HCT116 (cell line): Measurements from ENCODE around the gene NTRK3. TPM values are rescaled to one million over a fixed set of nuclear protein-coding genes. Genes with fewer than 3 reads are reported as not detected.

Experiments used
- ATAC-seq: fragments of 200-7000 bp; cut with Tn5 transposase; 2 replicates; pipeline ENCODE4 v1.9.1; 2020; ENCODE audit warnings: mild to moderate bottlenecking, moderate library complexity
- BruUV-seq: library from RNA; stranded (reverse); fragments of 400-500 nt; replicated peaks from 2 replicates; lab custom pipeline; 2021; lab: Mats Ljungman, UMichigan
- CTCF ChIA-PET: fragments of 300-600 bp; sonication (Branson Sonifier 250); formaldehyde crosslinking; loops from one replicate; lab custom pipeline; 2021; ENCODE audit warnings: antibody characterized with exemption; lab: Charles Lee
- POLR2A ChIA-PET: fragments of 300-600, 350-600 bp; sonication (Branson Sonifier 250); formaldehyde crosslinking; loops from one replicate; lab custom pipeline; 2021; ENCODE audit warnings: antibody characterized with exemption; lab: Charles Lee
- RAD21 ChIA-PET, 2 experiments: fragments of 300-600 bp; sonication (Branson Sonifier 250); formaldehyde crosslinking; loops; one replicate each; lab custom pipeline; 2023; ENCODE audit warnings: low total read pairs in 2 of 2; ENCODE audit not compliant: uncharacterized antibody in 2 of 2, unreplicated experiment in 2 of 2, low non-redundant PET in 1 of 2; lab: Charles Lee
- DNase-seq: peaks from one replicate; pipeline ENCODE4 v3.0.0-alpha.2; 2010; ENCODE audit warnings: low read depth, low spot score
- H2AFZ ChIP-seq: fragments of 200-600 bp; shearing (Covaris generic), sonication (generic); 2 replicates; pipeline ENCODE4 v1.6.1; 2017; ENCODE audit warnings: low read depth, mixed run types, mixed read lengths, antibody characterized with exemption, low read length; ENCODE audit not compliant: poor library complexity, severe bottlenecking
- H3K27ac ChIP-seq: 2 replicates; pipeline ENCODE4 v1.5.1; 2012; ENCODE audit warnings: low read depth, low read length
- H3K27me3 ChIP-seq: fragments of 200-600 bp; sonication (generic); 2 replicates; pipeline ENCODE4 v1.6.1; 2016; ENCODE audit warnings: mixed run types, low read length, mixed read lengths; ENCODE audit not compliant: insufficient read depth
- H3K36me3 ChIP-seq, 2 experiments: fragments of 200-500 bp in 1 of 2; fragments of 200-600 bp in 1 of 2; sonication (Bioruptor generic) in 1 of 2; sonication (generic) in 1 of 2; 2 replicates each; pipeline versions ENCODE4 v1.5.1 to v1.6.1; 2014 to 2016; ENCODE audit warnings: low read length in 2 of 2, inconsistent platforms in 1 of 2, mixed read lengths in 1 of 2, mixed run types in 1 of 2; ENCODE audit not compliant: insufficient read depth in 2 of 2, control insufficient read depth in 1 of 2
- H3K4me1 ChIP-seq, 2 experiments: fragments of 200-600 bp in 1 of 2; sonication (generic) in 1 of 2; 2 replicates each; pipeline versions ENCODE4 v1.5.1 to v1.6.1; 2012 to 2017; ENCODE audit warnings: low read length in 2 of 2, inconsistent platforms in 1 of 2, mild to moderate bottlenecking in 1 of 2, mixed read lengths in 1 of 2, mixed run types in 1 of 2, moderate library complexity in 1 of 2; ENCODE audit not compliant: insufficient read depth in 2 of 2, control insufficient read depth in 1 of 2
- H3K4me2 ChIP-seq: fragments of 200-600 bp; sonication (generic); 2 replicates; pipeline ENCODE4 v1.6.1; 2017; ENCODE audit warnings: mixed run types, low read length, mixed read lengths
- H3K4me3 ChIP-seq, 2 experiments: fragments of 200-600 bp in 1 of 2; sonication (generic) in 1 of 2; replicated peaks in 1 of 2; 2 replicates each; pipeline ENCODE4 v1.5.1; 2011 to 2016; ENCODE audit warnings: low read length in 2 of 2, control low read depth in 1 of 2, low read depth in 1 of 2, mild to moderate bottlenecking in 1 of 2, mixed read lengths in 1 of 2, mixed run types in 1 of 2
- H3K79me2 ChIP-seq: fragments of 200-600 bp; sonication (generic); 2 replicates; pipeline ENCODE4 v1.6.1; 2017; ENCODE audit warnings: mild to moderate bottlenecking, mixed run types, low read length, moderate library complexity, mixed read lengths; ENCODE audit not compliant: insufficient read depth
- H3K9ac ChIP-seq: fragments of 200-600 bp; sonication (generic); 2 replicates; pipeline ENCODE4 v1.6.1; 2016; ENCODE audit warnings: low read length, mixed read lengths
- H3K9me2 ChIP-seq: fragments of 200-600 bp; sonication (generic), shearing (Covaris generic); 2 replicates; pipeline ENCODE4 v1.6.1; 2017; ENCODE audit warnings: mixed run types, mild to moderate bottlenecking, moderate library complexity; ENCODE audit not compliant: insufficient read depth
- H3K9me3 ChIP-seq, 2 experiments: fragments of 200-500 bp in 1 of 2; fragments of 200-600 bp in 1 of 2; sonication (Bioruptor generic) in 1 of 2; sonication (generic) in 1 of 2; 2 replicates each; pipeline ENCODE4 v1.6.1; 2014 to 2017; ENCODE audit warnings: low read length in 2 of 2, mixed read lengths in 2 of 2, inconsistent platforms in 1 of 2, low read depth in 1 of 2, mild to moderate bottlenecking in 1 of 2, mixed run types in 1 of 2, moderate library complexity in 1 of 2; ENCODE audit not compliant: control insufficient read depth in 1 of 2, insufficient read depth in 1 of 2
- H4K20me1 ChIP-seq: fragments of 200-600 bp; sonication (generic), shearing (Covaris generic); 2 replicates; pipeline ENCODE4 v1.6.1; 2017; ENCODE audit warnings: mixed run types, mild to moderate bottlenecking, moderate library complexity; ENCODE audit not compliant: insufficient read depth
- EGR1 ChIP-seq: IDR thresholded peaks from 2 replicates; pipeline ENCODE4 v1.6.1; 2012; ENCODE audit warnings: low read depth
- EZH2phosphoT487 ChIP-seq: fragments of 200-600 bp; IDR thresholded peaks from 2 replicates; pipeline ENCODE4 v1.6.1; 2018; ENCODE audit warnings: antibody characterized with exemption, borderline replicate concordance
- JUND ChIP-seq: IDR thresholded peaks from 2 replicates; pipeline ENCODE4 v1.6.1; 2012
- RAD21 ChIP-seq: IDR thresholded peaks from 2 replicates; pipeline ENCODE4 v1.6.1; 2012; ENCODE audit warnings: low read depth, mild to moderate bottlenecking
- TCF7L2 ChIP-seq: IDR thresholded peaks from 2 replicates; pipeline ENCODE4 v1.7.0; 2011; ENCODE audit warnings: borderline replicate concordance, inconsistent platforms; ENCODE audit not compliant: insufficient read depth, insufficient read length; ENCODE audit errors: extremely low read depth
- YY1 ChIP-seq: IDR thresholded peaks from 2 replicates; pipeline ENCODE4 v1.6.1; 2011; ENCODE audit warnings: low read length, low read depth, moderate library complexity, mild to moderate bottlenecking; ENCODE audit not compliant: insufficient replicate concordance; ENCODE audit errors: extremely low read depth
- intact Hi-C: fragments of 100-400 bp; cut with micrococcal nuclease; formaldehyde crosslinking; loops from 2 replicates; pipeline ENCODE4 v1.10.0; 2022
- total RNA-seq: library from RNA; stranded (reverse); gene quantifications from one replicate; pipeline ENCODE4 v1.2.1, GENCODE V29; 2021; ENCODE audit not compliant: unreplicated experiment
- TF ChIP-seq, protein P1 (sequence below): IDR thresholded peaks from 2 replicates; pipeline ENCODE4 v1.6.1; 2012; ENCODE audit warnings: low read depth
- TF ChIP-seq, protein P2 (sequence below), 3 experiments: fragments of 200-600 bp in 1 of 3; sonication (generic) in 1 of 3; IDR thresholded peaks in 2 of 3; conservative IDR thresholded peaks in 1 of 3; 2 replicates each; pipeline ENCODE4 v1.5.1; 2012 to 2017; ENCODE audit warnings: low read depth in 2 of 3, low read length in 2 of 3, antibody characterized with exemption in 1 of 3, borderline replicate concordance in 1 of 3, control low read depth in 1 of 3, mild to moderate bottlenecking in 1 of 3, mixed read lengths in 1 of 3, mixed run types in 1 of 3, moderate library complexity in 1 of 3; ENCODE audit not compliant: insufficient read depth in 1 of 3

Gene NTRK3
- total RNA-seq, 1 experiment from 2014 or later = not detected

DNA sequence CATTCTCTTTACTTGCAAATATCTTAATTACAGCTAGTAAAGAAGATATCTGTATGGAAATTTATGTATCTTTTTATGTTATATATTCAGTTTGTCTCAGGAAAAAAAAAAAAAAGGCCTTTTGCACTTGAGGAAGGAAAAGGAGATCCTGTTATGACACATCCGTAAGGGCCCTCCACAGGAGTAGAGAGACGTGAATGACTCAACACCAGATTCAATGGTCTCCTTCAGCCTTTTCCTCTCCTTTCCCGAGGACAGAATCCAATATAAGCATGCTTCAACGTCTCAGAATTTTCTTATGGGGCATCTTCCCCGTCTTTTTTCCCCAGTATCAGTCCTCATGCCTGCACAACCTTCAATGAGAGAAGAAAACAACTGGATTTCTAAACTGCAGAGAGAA is 340.3 kb downstream of the NTRK3 start:
- no peak overlapping the region for H3K9ac ChIP-seq
- H3K9me3 ChIP-seq = peaks cover 8 to 24% of the 10 kb centered on the region in 2 experiments; a peak in 2 of 4 replicates
- H2AFZ ChIP-seq = no peak overlapping the region
- DNase-seq = no peak
- CTCF ChIA-PET = no interaction called here
- POLR2A ChIA-PET = no interaction called here
- H3K36me3 ChIP-seq = no peaks in the 10 kb centered on the region
- no peaks in the 10 kb centered on the region for H3K9me2 ChIP-seq
- RAD21 ChIA-PET = no interaction called here
- no peaks in the 10 kb centered on the region for H4K20me1 ChIP-seq
- no peaks in the 10 kb centered on the region for H3K4me1 ChIP-seq
- no peaks in the 10 kb centered on the region for H3K79me2 ChIP-seq
- H3K4me3 ChIP-seq = no peak overlapping the region
- H3K4me2 ChIP-seq = no peak overlapping the region
- intact Hi-C loops = no loop called here
- no TSS peak for BruUV-seq
- no peaks in the 10 kb centered on the region for H3K27me3 ChIP-seq
- no peak for ATAC-seq
- TF ChIP-seq JUND = no peak
- no peak for TF ChIP-seq RAD21
- H3K27ac ChIP-seq = no peak overlapping the region

DNA sequence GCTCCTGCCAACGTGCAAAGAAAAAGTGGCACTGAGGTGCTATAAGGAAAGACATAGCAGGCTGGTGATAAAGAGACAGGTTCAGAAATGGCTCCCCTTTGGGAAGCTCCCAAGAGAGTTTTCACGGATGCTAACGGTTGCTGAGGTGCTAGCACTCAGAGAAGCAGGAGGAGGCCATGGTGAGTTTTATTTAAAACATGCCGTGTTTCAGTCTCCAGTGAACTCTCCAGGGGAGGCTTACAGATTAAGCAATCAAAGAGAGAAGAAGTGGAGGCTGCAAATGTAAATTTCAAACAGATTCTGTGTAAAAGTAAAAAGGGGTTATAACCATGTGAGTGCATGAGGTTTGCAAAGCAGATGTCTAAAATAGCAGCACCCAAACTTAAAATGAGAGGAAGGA is 346.2 kb downstream of the NTRK3 start:
- DNase-seq = no peak
- no peak overlapping the region for H3K27ac ChIP-seq
- ChIA-PET POLR2A (no interaction called here), RAD21 (no interaction called here), CTCF (no interaction called here)
- no peaks in the 10 kb centered on the region for H3K9me2 ChIP-seq
- TF ChIP-seq, protein P1, sequence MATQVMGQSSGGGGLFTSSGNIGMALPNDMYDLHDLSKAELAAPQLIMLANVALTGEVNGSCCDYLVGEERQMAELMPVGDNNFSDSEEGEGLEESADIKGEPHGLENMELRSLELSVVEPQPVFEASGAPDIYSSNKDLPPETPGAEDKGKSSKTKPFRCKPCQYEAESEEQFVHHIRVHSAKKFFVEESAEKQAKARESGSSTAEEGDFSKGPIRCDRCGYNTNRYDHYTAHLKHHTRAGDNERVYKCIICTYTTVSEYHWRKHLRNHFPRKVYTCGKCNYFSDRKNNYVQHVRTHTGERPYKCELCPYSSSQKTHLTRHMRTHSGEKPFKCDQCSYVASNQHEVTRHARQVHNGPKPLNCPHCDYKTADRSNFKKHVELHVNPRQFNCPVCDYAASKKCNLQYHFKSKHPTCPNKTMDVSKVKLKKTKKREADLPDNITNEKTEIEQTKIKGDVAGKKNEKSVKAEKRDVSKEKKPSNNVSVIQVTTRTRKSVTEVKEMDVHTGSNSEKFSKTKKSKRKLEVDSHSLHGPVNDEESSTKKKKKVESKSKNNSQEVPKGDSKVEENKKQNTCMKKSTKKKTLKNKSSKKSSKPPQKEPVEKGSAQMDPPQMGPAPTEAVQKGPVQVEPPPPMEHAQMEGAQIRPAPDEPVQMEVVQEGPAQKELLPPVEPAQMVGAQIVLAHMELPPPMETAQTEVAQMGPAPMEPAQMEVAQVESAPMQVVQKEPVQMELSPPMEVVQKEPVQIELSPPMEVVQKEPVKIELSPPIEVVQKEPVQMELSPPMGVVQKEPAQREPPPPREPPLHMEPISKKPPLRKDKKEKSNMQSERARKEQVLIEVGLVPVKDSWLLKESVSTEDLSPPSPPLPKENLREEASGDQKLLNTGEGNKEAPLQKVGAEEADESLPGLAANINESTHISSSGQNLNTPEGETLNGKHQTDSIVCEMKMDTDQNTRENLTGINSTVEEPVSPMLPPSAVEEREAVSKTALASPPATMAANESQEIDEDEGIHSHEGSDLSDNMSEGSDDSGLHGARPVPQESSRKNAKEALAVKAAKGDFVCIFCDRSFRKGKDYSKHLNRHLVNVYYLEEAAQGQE = no peak
- TF ChIP-seq EGR1 (no peak), EZH2phosphoT487 (no peak), JUND (no peak), YY1 (no peak), TCF7L2 (no peak)
- TF ChIP-seq, protein P2, sequence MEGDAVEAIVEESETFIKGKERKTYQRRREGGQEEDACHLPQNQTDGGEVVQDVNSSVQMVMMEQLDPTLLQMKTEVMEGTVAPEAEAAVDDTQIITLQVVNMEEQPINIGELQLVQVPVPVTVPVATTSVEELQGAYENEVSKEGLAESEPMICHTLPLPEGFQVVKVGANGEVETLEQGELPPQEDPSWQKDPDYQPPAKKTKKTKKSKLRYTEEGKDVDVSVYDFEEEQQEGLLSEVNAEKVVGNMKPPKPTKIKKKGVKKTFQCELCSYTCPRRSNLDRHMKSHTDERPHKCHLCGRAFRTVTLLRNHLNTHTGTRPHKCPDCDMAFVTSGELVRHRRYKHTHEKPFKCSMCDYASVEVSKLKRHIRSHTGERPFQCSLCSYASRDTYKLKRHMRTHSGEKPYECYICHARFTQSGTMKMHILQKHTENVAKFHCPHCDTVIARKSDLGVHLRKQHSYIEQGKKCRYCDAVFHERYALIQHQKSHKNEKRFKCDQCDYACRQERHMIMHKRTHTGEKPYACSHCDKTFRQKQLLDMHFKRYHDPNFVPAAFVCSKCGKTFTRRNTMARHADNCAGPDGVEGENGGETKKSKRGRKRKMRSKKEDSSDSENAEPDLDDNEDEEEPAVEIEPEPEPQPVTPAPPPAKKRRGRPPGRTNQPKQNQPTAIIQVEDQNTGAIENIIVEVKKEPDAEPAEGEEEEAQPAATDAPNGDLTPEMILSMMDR (IDR thresholded peaks at IDR 0.05 in 2 of 3, conservative IDR thresholded peaks at IDR 0.05 in 1 of 3; ENCODE audit: borderline replicate concordance in 1 of 3, insufficient read depth in 1 of 3, low read depth in 2 of 3, low read length in 2 of 3) = no peak
- H3K27me3 ChIP-seq = no peaks in the 10 kb centered on the region
- H3K36me3 ChIP-seq = no peaks in the 10 kb centered on the region
- H4K20me1 ChIP-seq = no peaks in the 10 kb centered on the region
- no TSS peak for BruUV-seq
- H3K4me2 ChIP-seq = no peak overlapping the region
- no peak overlapping the region for H2AFZ ChIP-seq
- H3K4me3 ChIP-seq = no peak overlapping the region
- no peak overlapping the region for H3K9ac ChIP-seq
- no peak for ATAC-seq
- no peaks in the 10 kb centered on the region for H3K4me1 ChIP-seq
- H3K9me3 ChIP-seq = peaks cover 0 to 23% of the 10 kb centered on the region in 2 experiments; a peak in 2 of 4 replicates
- intact Hi-C loops = no loop called here
- no peaks in the 10 kb centered on the region for H3K79me2 ChIP-seq
